WERI-Rb-1 (cell line): ENCODE measurements around the gene PIH1D1.

ENCODE experiments used
- DNase-seq: peaks from one replicate; pipeline ENCODE4 v3.0.0-alpha.2; 2020
- H3K27ac ChIP-seq: fragments of 250-450 bp; sonication (Bioruptor Pico); 2 replicates; pipeline ENCODE4 v1.5.1; 2020; ENCODE audit warnings: mild to moderate bottlenecking, moderate library complexity
- H3K27me3 ChIP-seq: fragments of 250-450 bp; sonication (Bioruptor Pico); 2 replicates; pipeline ENCODE4 v1.5.1; 2021; ENCODE audit warnings: mild to moderate bottlenecking, low read depth, moderate library complexity; ENCODE audit not compliant: insufficient read depth, severe bottlenecking
- H3K36me3 ChIP-seq: fragments of 250-450 bp; sonication (Bioruptor Pico); 2 replicates; pipeline ENCODE4 v1.5.1; 2020; ENCODE audit warnings: mild to moderate bottlenecking, moderate library complexity
- H3K4me3 ChIP-seq: 2 replicates; pipeline ENCODE4 v1.5.1; 2011; ENCODE audit warnings: low read depth, mild to moderate bottlenecking, control low read depth, low read length
- H3K9me3 ChIP-seq: fragments of 250-450 bp; sonication (Bioruptor Pico); 2 replicates; pipeline ENCODE4 v1.5.1; 2021; ENCODE audit warnings: mild to moderate bottlenecking, moderate library complexity; ENCODE audit not compliant: severe bottlenecking
- TF ChIP-seq, protein P1 (sequence below): IDR thresholded peaks from 2 replicates; pipeline ENCODE4 v1.5.1; 2011; ENCODE audit warnings: low read depth, mild to moderate bottlenecking, control low read depth, inconsistent platforms, low read length

The PIH1D1 gene

DNA sequence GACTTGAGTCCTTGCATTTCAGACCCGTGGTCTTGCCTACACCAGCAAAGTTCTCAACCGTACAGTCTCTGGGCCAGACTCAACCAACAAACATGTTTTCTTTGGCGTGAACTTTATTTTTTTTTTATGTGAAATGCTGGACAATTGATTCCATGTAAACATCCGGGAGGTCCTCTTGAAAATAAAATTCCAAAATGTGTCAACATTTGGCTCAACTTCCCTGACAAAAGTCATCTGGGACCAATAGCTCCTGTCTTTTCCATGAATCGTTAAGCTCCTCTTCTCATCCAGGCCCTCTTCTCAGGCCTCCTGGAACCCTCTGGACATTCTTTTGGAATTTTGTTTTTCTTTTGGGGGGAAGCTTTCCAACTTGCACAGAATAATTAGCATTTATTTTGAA lies 4.2 kb upstream of the PIH1D1 start:
- H3K27me3 ChIP-seq, result no peaks in the 10 kb centered on the region
- TF ChIP-seq, protein P1, sequence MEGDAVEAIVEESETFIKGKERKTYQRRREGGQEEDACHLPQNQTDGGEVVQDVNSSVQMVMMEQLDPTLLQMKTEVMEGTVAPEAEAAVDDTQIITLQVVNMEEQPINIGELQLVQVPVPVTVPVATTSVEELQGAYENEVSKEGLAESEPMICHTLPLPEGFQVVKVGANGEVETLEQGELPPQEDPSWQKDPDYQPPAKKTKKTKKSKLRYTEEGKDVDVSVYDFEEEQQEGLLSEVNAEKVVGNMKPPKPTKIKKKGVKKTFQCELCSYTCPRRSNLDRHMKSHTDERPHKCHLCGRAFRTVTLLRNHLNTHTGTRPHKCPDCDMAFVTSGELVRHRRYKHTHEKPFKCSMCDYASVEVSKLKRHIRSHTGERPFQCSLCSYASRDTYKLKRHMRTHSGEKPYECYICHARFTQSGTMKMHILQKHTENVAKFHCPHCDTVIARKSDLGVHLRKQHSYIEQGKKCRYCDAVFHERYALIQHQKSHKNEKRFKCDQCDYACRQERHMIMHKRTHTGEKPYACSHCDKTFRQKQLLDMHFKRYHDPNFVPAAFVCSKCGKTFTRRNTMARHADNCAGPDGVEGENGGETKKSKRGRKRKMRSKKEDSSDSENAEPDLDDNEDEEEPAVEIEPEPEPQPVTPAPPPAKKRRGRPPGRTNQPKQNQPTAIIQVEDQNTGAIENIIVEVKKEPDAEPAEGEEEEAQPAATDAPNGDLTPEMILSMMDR, result no peak
- no peaks in the 10 kb centered on the region for H3K9me3 ChIP-seq
- H3K36me3 ChIP-seq, result peaks cover 11% of the 10 kb centered on the region
- H3K27ac ChIP-seq, result no peak overlapping the region
- DNase-seq, result no peak
- H3K4me3 ChIP-seq, result no peak overlapping the region

DNA sequence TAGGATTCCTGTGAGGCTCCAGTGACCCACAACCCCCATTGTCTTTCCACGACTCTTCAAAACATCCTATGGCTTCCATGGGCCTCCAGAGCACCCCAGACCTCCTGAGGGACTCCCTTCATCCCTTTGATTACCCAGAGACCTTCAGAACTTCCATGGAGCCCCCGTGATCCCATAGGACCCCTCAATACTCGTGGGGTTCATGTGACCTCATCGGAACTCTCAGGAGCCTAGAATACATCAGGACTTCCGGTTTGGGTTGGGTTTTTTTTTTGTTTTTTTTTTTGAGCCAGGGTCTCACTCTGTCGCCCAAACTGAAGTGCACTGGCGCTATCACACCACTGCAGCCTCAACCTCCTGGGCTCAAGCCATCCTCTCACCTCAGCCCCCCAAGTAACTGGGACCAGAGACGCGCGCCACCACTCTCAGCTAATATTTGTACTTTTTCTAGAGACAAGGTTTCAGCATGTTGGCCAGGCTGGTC lies 2.2 kb upstream of the PIH1D1 start:
- TF ChIP-seq, protein P1, result no peak
- H3K27me3 ChIP-seq, result no peaks in the 10 kb centered on the region
- no peak for DNase-seq
- H3K36me3 ChIP-seq, result peaks cover 18% of the 10 kb centered on the region
- H3K4me3 ChIP-seq, result peak overlapping the region; percentile 72
- H3K27ac ChIP-seq, result peak overlapping the region; percentile 96
- no peaks in the 10 kb centered on the region for H3K9me3 ChIP-seq

DNA sequence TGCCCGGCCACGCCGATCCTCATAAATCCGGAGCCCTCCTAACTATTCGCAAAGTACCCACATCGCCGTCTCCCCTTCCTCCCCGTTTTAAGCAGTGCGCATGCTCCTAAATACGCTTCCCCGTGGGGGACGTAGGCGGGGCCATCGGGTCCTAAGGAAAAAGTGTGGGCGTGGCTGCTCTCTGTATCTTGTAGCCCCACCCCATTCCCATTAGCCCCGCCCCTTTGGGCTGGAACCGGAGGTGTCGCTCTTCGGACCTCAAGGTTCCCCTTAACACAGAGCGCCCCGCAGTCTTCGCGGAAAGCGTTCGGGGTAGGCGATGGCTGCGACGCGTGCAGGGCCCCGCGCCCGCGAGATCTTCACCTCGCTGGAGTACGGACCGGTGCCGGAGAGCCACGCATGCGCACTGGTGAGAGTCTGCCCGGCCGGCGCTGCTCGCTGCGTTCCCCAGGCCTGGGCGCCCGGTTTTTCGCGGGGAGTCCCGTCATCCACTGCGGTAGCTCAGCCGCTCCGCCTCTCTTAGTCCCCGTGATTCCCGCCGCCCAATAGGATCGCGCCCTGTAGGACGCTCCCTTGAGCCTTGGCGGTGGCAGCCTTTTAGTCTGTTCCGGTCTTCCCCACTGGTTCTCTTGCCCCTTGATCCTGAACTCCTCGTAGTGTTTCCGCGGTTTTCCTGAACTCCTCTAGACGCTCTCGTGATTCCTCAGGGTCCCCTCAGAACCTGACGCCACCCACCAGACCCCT lies 1.6 kb upstream of the PIH1D1 start, which contains the start of gene ALDH16A1:
Gene ALDH16A1, plus strand, starts transcription at position 213 of the 744 bp plus-strand sequence. Its CDS starts 107 bp downstream, at position 320.
- Histone ChIP-seq H3K27ac (peak within 1 kb of the TSS; percentile 96), H3K27me3 (no peaks in the 10 kb centered on the region), H3K9me3 (no peaks in the 10 kb centered on the region), H3K4me3 (peak within 1 kb of the TSS; percentile 72), H3K36me3 (peaks cover 25% of the 10 kb centered on the region)
- TF ChIP-seq, protein P1, result no peak
- peak; percentile 98 for DNase-seq

DNA sequence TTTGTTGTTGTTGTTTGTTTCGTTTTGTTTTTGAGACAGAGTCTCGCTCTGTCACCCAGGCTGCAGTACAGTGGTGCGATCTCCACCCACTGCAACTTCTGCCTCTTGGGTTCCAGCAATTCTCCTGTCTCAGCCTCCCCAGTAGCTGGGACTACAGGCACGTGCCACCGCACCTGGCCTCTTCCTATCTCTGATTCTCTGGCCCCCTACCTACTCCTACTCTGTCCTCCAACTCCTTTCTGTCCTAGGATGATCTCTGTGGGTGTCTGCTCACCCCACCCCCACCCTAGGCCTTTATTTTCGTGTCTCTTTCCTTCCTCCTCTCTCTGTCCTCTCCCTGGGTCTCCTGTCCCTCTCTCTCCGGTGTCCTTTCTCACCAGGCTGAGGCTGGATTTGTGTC lies 1.2 kb downstream of the PIH1D1 start:
- no peaks in the 10 kb centered on the region for H3K9me3 ChIP-seq
- H3K27ac ChIP-seq, result peak overlapping the region; percentile 20; the same call in 1 of the 2 replicates
- TF ChIP-seq, protein P1, result no peak
- peak overlapping the region; percentile 78; the same call in 1 of the 2 replicates for H3K4me3 ChIP-seq
- no peak for DNase-seq
- no peaks in the 10 kb centered on the region for H3K27me3 ChIP-seq
- peaks cover 42% of the 10 kb centered on the region for H3K36me3 ChIP-seq

DNA sequence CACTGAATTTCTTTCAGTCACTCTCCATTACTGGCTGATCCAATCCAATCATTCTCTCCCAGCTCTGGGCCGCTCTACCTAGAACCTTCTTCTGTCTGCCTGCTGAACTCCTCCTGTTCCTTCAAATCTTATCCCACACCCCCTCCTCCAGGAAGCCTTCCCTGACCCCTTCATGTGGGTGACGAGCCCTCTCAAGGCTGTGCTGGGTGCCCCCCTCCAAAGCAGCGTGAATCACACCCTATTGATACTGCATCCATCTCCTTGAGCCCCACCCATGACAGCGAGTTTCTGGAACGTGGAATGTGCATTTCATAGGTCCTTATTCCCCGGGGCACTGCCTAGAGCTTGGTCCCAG lies 3.2 kb downstream of the PIH1D1 start:
- peaks cover 42% of the 10 kb centered on the region for H3K36me3 ChIP-seq
- DNase-seq, result no peak
- H3K4me3 ChIP-seq, result no peak overlapping the region
- TF ChIP-seq, protein P1, result no peak
- no peaks in the 10 kb centered on the region for H3K9me3 ChIP-seq
- no peaks in the 10 kb centered on the region for H3K27me3 ChIP-seq
- no peak overlapping the region for H3K27ac ChIP-seq
